NCI-H1694 (cell line): ENCODE data around the gene CTNNBIP1.

Experiments
- DNase-seq: peaks from one replicate; lab custom pipeline; 2025; lab: John Stamatoyannopoulos, UW

Gene CTNNBIP1

DNA sequence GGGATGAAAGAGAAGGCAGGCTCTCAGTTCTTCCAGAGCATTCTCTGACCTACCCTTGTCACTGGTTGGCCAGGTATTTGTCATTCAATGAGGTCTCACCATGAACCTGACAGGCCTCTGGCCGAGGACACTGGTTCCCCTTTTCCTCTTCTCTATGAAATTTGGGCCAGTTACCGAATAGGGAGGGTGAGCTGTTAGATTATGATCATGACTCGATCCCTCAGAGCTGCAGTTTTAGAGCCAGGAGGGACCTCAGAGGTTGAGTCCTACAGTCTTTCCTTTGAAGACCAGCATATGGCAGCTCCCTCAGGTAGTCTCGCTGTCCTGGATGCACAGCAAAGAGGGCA is 56.8 kb downstream of the CTNNBIP1 start:
- no peak for DNase-seq

DNA sequence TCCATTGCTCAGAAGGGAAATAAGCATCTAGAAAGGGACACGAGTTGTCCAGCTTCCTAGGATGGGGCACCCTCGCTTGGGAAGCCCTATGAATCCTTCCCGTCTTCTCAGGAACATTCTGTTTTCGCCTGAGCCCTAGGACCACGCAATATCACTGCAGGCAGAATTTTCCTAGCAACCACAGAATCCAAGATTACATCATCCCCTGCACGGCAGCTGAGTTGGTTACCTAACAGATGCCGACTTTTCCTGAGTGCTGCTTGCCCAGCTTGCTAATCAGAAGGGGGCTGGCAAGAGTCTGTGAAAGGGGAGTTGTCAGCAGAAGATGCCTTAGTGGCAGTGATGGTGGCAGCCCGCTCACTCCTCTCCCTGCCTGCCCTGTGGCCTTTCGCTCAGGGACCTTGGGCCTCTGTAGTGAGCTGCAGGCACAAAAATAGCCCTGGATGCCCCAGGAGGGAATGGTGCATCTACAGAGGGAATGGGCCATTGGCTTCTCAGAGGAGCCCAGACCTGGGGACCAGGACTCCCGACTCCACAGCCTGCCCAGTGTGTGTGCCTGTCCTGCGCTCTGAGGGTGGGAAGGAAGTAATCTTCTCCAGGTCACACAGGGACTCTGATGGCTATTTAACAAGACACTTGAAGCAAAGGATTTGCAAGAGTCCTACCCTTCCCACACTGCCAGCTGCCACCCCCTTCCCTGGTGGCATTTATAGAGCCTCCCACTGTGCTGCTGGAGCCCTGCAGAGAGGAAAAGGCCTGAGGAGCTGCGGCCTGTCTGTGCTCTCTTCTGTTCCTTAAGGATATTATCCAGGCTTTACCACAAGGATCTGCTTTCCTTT is 57.4 kb downstream of the CTNNBIP1 start:
- DNase-seq = peak; percentile 88

DNA sequence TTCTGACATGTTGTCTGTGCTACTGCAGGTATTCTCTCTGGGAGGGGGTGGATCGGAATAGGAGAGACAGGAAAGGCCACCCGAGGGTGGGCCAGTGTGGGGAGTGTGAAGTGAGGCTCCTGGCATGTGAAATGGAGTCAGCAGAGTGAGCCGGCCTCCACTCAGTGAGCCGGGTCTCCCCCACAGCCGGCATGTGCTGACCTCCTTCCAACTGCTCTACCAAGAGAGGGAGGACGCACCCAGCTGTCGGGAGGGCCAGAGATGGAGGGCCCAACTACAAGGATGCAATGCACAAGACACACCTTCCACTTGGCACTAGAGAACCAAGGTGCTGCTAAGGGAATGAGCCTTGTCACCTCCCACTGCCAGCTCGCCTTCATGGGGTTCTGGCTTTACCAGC is 58.1 kb downstream of the CTNNBIP1 start:
- no peak for DNase-seq

DNA sequence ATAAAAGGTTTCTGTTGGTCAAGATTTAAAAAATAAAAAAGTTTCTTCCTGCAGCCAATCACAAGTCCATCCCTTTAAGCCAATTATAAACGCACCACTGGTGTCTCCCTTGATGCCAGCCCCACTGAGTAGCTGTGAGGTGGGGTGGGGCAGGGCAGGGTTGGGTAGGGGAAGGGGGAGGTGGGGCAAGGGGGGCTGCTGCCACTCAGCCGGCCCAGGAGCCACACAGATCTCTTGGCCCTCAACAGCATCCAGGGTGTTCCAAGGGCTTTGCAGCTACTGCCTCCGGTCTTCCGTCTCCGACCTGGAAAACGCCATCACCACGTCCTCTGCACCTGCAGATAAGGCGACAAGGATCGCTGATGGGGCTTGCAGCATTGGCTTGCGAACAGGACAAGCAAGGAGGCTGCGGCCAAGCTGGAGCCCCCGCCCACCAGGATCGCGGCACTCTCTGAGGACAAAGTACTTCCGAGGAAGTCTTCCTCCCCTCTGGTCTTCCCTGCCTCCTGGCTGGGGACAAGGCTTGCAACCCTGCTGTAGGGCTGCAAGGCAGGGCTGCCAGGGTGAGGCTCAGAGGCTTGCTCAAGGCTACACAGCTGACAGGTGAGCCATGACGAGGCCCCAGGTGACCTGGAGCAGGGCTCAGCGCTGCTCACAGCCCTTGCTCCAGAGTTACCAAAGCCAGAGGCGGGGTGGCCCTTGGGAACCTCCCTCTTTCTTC is 59.5 kb downstream of the CTNNBIP1 start:
- DNase-seq = no peak

DNA sequence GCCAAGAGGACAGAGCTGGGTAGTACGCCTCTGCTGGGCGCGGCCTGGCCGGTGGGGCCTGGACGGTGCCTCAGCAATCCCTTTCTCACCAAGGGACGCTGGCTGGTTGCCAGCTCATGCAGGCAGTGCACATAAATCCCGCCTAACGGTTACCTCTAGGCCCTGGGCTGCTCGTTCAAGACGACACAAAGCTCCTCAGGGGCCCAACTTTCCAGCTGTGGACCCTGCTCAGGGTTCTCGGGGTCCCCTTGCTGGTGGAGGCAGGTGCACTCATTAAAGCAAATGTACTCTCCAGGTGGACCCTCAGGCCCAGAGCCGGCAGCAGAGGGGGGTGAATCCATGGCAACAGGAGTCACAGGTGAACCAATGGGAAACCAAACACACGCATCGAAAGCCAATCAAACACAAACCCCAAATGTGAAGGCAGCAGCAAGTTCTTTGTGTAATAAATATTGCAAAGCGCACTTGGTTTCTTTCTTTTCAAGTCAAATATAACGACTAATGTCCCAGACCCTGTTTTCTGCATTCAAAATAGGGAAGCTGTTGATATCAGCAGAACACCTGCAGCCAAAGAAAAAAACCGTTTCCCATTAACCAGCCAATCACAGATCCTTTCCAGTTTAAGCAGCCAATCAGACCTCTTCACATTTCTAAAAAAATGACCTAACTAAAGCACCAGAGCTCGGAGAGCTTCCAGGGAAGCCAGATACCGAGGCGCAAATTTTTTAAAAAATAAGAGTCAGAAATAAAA is 60.2 kb downstream of the CTNNBIP1 start:
- DNase-seq = no peak

DNA sequence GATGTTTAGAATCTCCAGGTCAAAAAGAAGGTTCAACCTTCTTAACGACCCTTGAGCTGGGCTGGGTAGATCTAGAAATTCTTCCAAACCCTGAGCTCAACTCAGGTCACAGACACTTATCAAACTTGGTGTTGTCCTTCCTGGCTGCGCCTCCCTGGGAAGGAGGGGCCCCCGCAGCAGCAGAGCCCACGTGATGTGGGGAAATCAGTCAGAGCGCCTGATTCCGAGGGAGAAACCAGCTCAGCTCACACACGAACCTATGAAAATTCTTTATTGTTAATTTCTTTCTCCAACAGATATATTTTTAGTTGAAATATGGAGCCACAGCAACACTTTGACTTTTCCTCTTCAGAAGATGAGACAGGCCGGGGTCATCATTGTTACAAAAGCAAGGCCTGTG is 62.0 kb downstream of the CTNNBIP1 start:
- DNase-seq = no peak

DNA sequence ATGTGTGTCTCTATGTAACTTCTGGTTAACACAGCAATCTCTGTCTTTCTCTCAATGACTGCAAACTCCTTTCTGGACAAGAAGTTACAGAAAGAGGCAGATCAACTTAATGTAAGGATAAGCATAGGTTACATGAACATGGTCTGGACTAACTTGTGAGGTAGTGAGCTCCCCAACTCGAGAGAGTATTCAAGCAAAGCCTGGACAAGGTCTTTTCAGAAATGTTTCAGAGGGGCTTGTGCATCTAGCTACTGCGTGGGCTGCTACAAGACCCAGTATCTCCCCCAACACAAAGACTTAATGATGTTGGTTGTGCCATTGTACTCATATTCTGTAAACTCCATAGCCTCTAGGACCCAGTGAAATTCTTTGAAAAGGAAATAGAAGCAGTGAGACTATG is 62.8 kb downstream of the CTNNBIP1 start:
- no peak for DNase-seq

DNA sequence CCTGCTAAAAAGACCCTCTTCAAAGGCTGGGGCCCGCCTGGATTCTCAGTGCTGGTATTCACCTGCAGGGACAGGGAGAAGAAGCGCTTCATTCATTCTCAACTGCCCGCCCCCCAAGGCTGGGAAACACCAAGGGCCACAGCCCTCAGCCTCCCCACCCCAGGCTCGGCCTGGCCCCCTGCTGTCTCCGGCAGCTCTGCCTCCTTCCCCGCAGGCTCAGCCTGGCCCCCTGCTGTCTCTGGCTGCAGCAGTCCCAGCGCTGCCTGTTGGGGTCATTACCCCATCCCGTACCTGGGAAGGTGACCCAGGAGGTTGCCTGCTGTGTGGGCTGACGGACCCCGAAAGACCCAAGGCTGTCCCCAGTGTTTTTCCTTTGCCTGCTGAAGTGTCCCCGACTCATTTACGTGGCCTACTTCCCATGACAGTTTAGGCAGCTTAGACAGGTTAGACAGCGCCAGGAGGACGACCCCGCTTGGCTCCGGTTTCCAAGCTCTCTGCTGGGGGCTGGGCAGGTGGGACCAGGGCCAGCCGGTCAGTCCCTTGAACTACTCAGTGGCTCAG is 63.4 kb downstream of the CTNNBIP1 start:
- no peak for DNase-seq

DNA sequence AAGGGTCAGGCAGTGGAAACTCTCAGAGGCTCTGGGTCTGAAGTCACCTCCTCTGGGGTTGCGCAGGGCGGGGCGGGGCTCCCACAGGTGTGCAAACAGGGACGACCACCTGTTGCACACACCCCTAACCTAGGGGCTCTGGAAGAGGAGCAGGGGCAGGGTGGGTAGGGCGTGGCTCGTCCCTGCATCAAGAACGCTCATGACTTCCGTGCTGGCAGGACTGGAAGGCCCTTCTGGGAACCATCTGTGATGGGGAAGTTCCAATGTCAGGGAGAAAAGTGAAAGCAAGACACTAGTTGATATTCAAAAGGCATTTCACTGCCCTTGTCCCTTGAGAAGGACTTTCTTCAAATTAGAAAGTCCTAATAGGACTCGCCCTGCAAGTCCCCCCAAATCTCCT is 64.2 kb downstream of the CTNNBIP1 start:
- DNase-seq = no peak

DNA sequence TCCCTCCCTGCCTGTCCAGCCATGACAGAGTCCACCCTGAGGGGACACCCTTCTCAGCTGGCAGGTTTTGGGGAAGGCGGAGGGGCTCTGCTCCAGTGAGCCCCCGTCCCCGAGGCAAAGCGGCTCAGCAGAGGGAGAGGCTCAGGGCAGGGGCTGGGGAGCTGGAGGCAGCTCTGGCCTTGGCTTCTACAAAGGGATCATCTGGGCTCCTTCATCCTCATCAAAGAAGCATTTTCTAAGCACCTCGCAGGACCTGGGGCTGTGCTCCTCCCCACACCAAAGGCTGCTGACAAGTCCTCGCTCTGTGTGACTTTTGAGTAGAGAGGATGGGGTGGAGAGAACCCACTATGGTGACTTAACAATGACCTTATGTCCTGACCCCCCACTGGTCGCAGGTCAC is 65.3 kb downstream of the CTNNBIP1 start:
- DNase-seq = no peak

DNA sequence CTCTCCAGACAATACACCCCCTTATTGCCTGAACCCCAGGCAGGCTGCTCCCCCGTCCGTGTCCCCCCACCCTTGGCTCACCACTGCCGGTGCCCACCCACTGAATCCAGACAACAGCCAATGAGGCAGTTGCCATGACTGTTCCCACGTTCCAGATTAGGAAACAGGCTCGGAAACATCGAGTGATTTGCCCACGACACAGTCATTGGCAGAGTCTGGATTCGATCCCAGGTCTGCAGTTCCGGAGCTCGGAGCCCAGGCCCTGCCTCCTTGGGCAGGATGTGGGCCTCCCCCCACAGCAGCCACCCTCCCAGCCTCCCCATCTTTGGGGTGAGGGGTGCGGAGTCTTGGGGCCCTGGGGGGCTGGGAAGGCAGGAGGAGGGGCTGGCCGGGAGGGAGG is 66.0 kb downstream of the CTNNBIP1 start:
- no peak for DNase-seq

DNA sequence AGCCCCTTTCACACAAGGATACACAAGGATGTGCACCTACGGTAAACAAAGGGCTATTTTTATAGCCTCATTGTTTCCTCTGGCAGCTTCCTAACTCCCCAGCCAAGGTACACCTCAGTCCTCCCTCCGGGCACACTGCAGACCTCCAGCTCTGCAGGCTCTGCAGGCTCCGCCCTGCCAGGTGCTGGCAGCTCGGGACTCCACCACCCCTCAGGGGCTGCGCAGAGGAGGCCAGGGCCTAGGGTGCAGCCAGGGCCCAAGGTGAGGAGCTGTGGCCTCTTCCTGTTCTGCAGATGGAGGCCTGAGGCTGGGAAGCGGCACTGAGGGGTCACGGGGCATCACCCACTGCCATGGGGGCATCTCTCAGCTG is 66.5 kb downstream of the CTNNBIP1 start:
- DNase-seq = no peak

DNA sequence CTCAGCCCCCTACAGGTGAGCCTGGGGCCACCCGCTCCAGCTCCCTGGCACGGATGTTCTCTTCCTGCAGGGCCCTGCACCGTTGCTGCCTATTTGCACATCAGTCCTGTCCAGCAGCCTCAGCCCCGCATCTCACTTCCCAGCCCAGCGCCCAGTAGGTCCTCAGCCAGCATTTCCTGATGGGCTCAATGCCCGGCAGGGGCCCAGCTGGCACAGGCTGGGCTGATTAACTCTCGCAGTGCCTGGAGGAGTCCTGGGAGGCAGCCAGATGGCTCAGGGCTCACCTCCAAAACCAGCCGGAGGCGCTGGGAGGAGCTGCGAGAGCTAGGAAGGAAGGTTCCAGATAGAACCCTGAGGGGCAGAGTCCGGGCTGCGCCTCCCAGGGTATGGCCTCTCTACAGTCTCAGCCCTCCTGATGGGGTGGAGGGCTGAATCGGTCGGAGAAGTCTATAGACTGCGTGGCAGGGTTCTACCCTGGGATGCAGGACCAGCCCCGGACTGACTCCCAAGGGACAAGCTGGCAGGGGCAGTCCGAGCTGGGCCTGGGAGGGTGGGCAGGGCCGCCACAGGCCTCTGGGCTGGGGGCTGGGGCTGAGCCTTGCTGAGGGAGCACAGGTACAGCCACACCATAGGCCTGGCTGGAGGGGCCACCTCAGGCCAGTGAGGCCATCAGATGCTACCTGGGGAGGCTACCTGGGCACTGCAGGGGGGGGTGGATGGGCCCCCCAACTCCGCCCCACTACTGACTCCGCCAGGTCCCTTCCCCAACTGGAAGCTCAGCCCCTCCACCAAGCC is 67.1 kb downstream of the CTNNBIP1 start:
- DNase-seq = peak; percentile 76

DNA sequence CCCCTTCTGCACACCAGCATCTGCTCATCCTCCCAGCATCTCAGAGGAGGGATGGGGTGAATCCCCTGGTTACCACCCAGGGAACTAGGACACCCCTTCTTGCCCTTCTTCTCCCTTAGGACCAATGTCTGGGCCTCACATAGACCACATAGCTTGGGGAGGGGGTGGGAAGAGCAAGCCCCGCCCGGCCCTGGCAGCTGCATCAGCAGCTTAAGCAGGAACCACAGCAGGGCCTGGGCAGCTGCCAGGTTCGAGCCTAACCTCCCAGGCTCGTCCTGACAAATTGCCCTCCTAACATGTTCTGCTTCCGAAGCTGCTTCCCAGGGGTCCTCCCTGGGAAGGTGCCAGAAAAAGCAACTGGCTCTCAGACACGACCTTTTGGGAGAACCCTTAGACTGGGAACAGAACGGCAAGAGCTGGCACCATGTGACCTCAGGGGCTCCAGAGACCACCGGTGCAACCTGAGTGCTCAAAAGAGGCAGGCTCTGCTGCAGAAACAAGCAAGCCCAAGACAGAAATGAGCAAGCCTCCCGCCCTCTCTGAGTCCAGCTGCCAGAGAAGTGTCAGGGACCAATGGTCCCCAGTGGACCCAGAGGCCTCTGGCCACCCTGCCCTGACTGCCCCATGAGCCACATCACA is 67.9 kb downstream of the CTNNBIP1 start:
- DNase-seq = peak; percentile 90

DNA sequence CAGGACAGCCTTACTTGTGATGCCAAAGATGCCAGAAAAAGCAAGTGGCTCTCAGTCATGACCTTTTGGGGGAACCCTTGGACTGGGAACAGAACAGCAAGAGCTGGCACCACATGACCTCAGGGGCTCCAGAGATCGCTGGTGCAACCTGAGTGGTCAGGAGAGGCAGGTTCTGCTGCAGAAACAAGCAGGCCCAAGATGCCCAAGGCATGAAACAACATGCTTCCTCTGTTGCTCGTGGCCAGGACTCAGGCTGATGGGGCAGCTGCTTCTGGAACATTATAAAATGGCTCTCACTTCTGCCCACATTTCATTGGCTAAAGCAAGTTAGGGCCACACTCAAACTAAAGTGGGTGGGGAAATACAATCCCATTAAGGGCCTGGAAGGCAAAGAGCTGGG is 68.6 kb downstream of the CTNNBIP1 start:
- no peak for DNase-seq

DNA sequence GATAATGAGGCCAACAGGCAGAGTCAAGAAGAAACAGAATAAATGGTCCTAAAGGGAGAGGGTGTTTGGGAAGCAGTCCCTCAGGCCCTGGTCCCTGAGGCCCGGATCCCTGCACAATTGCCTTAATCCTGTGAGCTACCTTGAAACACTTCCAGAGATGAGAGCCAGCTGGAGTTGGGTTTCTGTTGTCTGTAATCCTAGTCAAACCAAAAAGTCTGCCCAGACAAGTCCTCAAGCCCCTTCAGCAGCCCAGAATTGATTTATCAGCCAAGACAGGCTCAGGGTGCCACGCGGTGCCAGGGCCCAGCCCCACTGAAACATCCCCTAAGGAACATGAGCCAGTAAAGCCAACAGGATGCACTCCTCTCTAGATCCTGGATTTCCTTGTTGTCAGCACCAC is 69.9 kb downstream of the CTNNBIP1 start:
- DNase-seq = peak; percentile 61

DNA sequence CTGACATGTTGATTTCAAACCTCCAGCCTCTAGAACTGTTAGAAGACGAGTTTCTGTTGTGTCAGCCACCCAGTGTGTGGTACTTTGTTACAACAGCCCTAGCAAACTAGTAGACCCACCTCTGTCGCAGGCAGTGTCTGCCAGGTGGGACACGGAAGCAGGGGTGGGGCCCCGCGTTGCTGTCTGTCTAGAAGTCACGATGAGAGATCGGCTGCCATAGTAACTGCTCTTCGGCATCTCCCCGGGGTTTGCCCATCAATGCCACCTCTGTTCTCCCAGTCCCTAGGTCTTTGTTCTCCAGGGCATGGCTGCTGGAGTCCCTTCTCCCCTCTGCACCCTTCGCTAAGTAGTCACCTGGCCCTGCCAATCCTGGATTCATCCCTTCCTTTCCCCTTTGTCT is 71.1 kb downstream of the CTNNBIP1 start:
- no peak for DNase-seq

DNA sequence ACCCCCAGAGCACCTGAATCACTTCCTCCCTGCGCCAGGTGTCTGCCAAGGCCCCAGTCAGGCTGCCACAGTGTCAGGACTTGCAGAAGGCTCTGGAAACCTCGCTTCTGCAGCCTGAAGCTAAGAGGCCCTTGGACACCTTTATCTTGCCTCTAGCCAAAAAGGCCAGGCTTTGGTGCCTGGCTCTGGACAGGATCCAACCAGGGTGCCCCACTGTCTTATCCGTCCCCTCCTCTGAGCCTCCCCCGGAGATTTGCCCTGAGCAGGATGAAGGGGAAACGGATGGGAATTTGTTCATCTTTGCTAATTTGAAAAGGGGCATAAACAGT is 73.5 kb downstream of the CTNNBIP1 start:
- DNase-seq = no peak

DNA sequence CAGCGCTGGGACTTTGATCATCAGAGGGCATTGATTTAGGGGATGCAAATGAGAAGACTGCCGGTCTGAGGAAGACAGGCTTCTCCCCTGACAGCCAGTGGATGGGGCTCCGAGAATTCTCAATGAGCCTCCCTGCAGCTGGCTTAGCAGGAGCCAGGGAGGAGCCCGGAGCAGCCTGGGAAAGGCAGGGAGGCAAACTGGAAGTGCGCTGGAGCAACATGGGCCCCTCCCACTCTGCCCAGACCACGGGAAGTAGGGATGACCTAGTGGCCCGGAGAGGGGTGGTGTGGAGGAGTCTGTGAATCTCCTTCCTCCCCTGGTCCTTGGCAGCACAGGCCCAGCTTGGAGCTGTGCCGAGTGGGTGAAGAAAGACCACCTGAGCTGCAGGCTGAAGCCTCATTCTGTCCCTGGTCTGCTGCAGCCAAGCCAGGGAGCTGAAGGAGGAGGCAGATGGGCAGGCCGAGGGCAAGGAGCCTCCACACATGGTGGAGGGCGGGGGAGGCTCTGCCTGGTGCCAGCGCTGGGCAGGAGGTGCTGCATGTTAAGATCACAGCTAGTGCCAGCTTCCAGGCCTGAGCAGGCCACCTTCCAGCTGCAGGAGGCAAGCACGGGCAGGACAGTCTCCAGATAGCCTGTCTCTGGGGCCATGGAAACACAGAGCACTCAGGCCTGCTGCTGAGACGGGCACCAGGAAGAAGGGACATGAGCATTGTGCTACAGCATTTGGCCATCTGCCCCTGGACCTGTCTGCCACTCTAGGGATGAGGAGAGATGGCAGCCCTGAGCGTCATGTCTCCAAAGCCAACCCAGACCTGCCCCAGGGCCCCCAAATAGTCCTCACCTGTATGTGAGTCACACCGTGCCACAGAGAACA is 74.1 kb downstream of the CTNNBIP1 start:
- DNase-seq = peak; percentile 31

DNA sequence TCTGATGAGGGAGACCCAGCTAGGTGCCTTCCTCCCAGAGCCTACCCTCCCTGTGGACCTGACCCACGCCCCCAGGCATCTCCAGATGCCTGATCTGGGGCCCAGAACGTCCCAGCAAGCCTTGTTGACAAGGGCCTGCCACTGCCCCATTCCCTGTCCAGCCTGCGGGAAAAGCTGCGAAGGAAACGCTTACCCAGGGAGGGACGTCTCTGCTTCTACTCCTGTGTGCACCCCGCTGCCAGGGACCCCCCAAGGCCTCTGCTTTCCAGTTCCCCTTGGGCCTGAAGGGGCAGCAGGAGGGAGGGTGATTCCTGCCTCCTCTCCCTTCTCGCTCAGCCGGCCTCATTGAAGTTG is 74.7 kb downstream of the CTNNBIP1 start:
- DNase-seq = no peak

DNA sequence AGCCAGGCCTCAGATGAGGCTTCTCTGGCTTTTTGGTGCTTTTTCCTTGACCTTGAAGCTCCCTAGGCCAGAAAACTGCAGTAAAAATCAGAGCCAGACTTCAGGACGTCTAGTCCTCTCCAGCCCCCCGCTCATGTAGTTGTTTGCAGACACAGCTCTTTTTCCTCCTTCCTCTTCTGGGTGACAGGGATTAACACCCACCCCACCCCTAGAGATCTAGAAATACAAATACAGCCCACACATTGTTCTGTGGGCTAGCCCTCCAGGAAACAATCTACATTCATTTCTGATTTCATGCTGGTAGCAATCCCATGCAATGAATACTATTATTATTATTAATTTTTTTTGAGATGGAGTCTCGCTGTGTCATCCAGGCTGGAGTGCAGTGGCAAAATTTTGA is 76.4 kb downstream of the CTNNBIP1 start:
- DNase-seq = no peak
